ENCODE results near the gene POLE3. TPM values are rescaled to one million over a fixed set of nuclear protein-coding genes. Genes with fewer than 3 reads are reported as not detected.

Gene POLE3
- total and polyA plus RNA-seq, 3 experiments from 2014 or later: 88.2 to 115 (median 88.5) TPM

DNA sequence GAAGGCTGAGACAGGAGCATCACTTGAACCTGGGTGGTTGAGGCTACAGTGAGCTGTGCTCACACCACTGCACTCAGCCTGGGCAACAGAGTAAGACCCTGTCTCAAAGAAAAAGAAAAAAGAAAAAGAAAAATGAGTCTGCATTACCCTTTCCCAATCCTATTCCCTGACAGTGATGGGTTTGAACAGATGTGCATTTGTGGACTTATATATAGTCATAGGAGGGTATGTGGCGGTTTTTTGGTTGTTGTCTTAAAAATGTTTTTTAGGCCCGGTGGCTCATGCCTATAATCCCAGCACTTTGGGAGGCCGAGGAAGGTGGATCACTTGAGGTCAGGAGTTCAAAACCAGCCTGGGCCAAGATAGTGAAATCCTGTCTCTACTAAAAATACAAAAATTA, 47.1 kb downstream of the POLE3 start:
- no peak overlapping the region for H3K27ac ChIP-seq (ENCODE audit: low read depth, low read length)
- peaks cover 0 to 4% of the 10 kb centered on the region in 2 donors for H3K27me3 Mint-ChIP-seq
- H3K36me3 Mint-ChIP-seq: peaks cover 0 to 3% (median 0%) of the 10 kb centered on the region in 3 donors
- no peaks in the 10 kb centered on the region for H3K9me3 Mint-ChIP-seq
- no peak overlapping the region for H3K27ac Mint-ChIP-seq
- H3K27me3 ChIP-seq (ENCODE audit: insufficient read depth, low read length, poor library complexity, severe bottlenecking): no peaks in the 10 kb centered on the region
- ChIA-PET POLR2A (no interaction called here), CTCF (no interaction called here)
- H3K4me1 Mint-ChIP-seq: no peaks in the 10 kb centered on the region
- H3K4me3 ChIP-seq (ENCODE audit: low read length): no peak overlapping the region
- no peaks in the 10 kb centered on the region for H3K9me3 ChIP-seq (ENCODE audit: low read length)
- H3K36me3 ChIP-seq (ENCODE audit: insufficient read depth, low read length): no peaks in the 10 kb centered on the region
- no peaks in the 10 kb centered on the region for H3K4me1 ChIP-seq (ENCODE audit: insufficient read depth, low read length)
- DNase-seq: no peak
- no peak overlapping the region for H3K4me3 Mint-ChIP-seq

DNA sequence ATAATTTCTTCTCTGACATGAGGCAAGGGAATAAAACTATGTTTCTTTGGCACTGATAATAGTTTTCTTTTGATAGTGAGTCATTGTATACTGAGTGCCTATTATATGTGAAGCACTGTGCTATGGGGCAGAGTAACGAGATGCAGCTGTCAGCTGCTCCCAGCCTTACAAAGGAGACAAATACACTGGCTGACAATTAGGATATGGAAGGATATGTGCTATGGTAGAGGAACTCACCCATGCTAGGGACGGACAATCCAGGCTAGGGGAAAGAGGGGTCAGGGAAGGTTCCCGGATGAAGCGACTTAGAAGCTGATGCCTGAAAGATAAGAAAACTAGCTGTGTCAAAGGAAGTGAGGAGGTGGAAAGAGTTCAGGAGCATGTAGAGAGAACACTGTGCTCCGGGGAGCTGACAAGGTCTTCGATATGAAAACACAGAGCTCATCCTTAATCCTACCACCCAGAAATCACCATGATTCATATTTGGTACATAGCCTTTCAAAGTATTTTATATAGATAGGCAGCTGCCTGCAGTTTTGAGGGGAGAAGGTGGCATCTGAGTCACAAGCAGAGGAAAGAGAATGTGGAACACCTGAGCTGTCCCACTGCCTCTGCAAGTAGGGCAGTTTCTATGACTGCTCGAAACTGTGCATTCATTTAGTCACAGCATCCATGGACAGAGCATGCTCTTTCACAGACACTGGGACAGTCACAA, 49.0 kb downstream of the POLE3 start:
- Mint-ChIP-seq H3K4me1 (no peaks in the 10 kb centered on the region), H3K9me3 (no peaks in the 10 kb centered on the region), H3K27me3 (peaks cover 4 to 5% of the 10 kb centered on the region in 2 donors), H3K4me3 (no peak overlapping the region), H3K36me3 (peaks cover 0 to 3% (median 0%) of the 10 kb centered on the region in 3 donors), H3K27ac (peak overlapping the region in 1 of 8 donors; percentile 49)
- no peak overlapping the region for H3K27ac ChIP-seq (ENCODE audit: low read depth, low read length)
- no peak overlapping the region for H3K4me3 ChIP-seq (ENCODE audit: low read length)
- POLR2A ChIA-PET: no interaction called here
- H3K9me3 ChIP-seq (ENCODE audit: low read length): no peaks in the 10 kb centered on the region
- no peak for DNase-seq
- no peaks in the 10 kb centered on the region for H3K36me3 ChIP-seq (ENCODE audit: insufficient read depth, low read length)
- CTCF ChIA-PET: interaction anchor here (0.8 to 1.0 kb wide), 2 partner anchors 11 to 14 kb away, joined by 3 to 4 read pairs; no protein-coding TSS in a partner anchor
- H3K27me3 ChIP-seq (ENCODE audit: insufficient read depth, low read length, poor library complexity, severe bottlenecking): no peaks in the 10 kb centered on the region
- H3K4me1 ChIP-seq (ENCODE audit: insufficient read depth, low read length): no peaks in the 10 kb centered on the region

- POLR2A ChIA-PET: no interaction called here
These were observed 50.1 kb downstream of the POLE3 start for GRCh38 chr9:113360242-113360842.

GRCh38 chr9:113359385-113359784, 51.1 kb downstream of the POLE3 start:
- no peaks in the 10 kb centered on the region for H3K4me1 ChIP-seq (ENCODE audit: insufficient read depth, low read length)
- no peaks in the 10 kb centered on the region for H3K9me3 Mint-ChIP-seq
- no peak overlapping the region for H3K4me3 ChIP-seq (ENCODE audit: low read length)
- H3K27me3 ChIP-seq (ENCODE audit: insufficient read depth, low read length, poor library complexity, severe bottlenecking): no peaks in the 10 kb centered on the region
- no peaks in the 10 kb centered on the region for H3K36me3 ChIP-seq (ENCODE audit: insufficient read depth, low read length)
- ChIA-PET CTCF (interaction anchor here (0.8 kb wide), 1 partner anchor 11 kb away, joined by 3 read pairs; no protein-coding TSS in a partner anchor), POLR2A (no interaction called here)
- H3K27me3 Mint-ChIP-seq: peaks cover 5 to 7% of the 10 kb centered on the region in 2 donors
- peaks cover 0 to 3% (median 0%) of the 10 kb centered on the region in 3 donors for H3K36me3 Mint-ChIP-seq
- no peak overlapping the region for H3K27ac Mint-ChIP-seq
- H3K4me3 Mint-ChIP-seq: no peak overlapping the region
- H3K4me1 Mint-ChIP-seq: no peaks in the 10 kb centered on the region
- H3K9me3 ChIP-seq (ENCODE audit: low read length): no peaks in the 10 kb centered on the region
- no peak overlapping the region for H3K27ac ChIP-seq (ENCODE audit: low read depth, low read length)
- no peak for DNase-seq

More at GRCh38 chr9:113360242-113360842, 50.1 kb downstream of the POLE3 start:
- H3K36me3 Mint-ChIP-seq: peaks cover 0 to 3% (median 0%) of the 10 kb centered on the region in 3 donors
- no peak overlapping the region for H3K27ac Mint-ChIP-seq
- H3K4me3 ChIP-seq (ENCODE audit: low read length): no peak overlapping the region
- H3K27ac ChIP-seq (ENCODE audit: low read depth, low read length): no peak overlapping the region
- H3K4me1 Mint-ChIP-seq: no peaks in the 10 kb centered on the region
- H3K4me1 ChIP-seq (ENCODE audit: insufficient read depth, low read length): no peaks in the 10 kb centered on the region
- no peaks in the 10 kb centered on the region for H3K9me3 ChIP-seq (ENCODE audit: low read length)
- no peak overlapping the region for H3K4me3 Mint-ChIP-seq
- no peak for DNase-seq
- no peaks in the 10 kb centered on the region for H3K27me3 ChIP-seq (ENCODE audit: insufficient read depth, low read length, poor library complexity, severe bottlenecking)
- CTCF ChIA-PET: no interaction called here
- H3K9me3 Mint-ChIP-seq: no peaks in the 10 kb centered on the region
- no peaks in the 10 kb centered on the region for H3K36me3 ChIP-seq (ENCODE audit: insufficient read depth, low read length)
- H3K27me3 Mint-ChIP-seq: peaks cover 5 to 7% of the 10 kb centered on the region in 2 donors

Other genes starting within 250 kb of the POLE3 start
- 10 to 100 TPM; 29.8 to 30.7 TPM for gene FKBP15, start 189.4 kb downstream of the POLE3 start, total RNA-seq
- 17.7 TPM for gene FKBP15, start 189.4 kb downstream of the POLE3 start, polyA plus RNA-seq
- 10 to 100 TPM; 13.7 to 15.1 TPM for gene SLC31A1, start 189.1 kb downstream of the POLE3 start, total RNA-seq
- 3.4 TPM for gene SLC31A1, start 189.1 kb downstream of the POLE3 start, polyA plus RNA-seq
- 10 to 100 TPM; 51.1 to 56.5 TPM for gene CDC26, start 135.1 kb downstream of the POLE3 start, total RNA-seq
- 171 TPM for gene CDC26, start 135.1 kb downstream of the POLE3 start, polyA plus RNA-seq
- gene PRPF4, start 135.0 kb downstream of the POLE3 start, total RNA-seq: 10 to 100 TPM; 69.5 to 71.4 TPM
- gene PRPF4, start 135.0 kb downstream of the POLE3 start, polyA plus RNA-seq: 27.4 TPM
- gene RNF183, start 107.3 kb downstream of the POLE3 start, total RNA-seq: not detected
- not detected for gene RNF183, start 107.3 kb downstream of the POLE3 start, polyA plus RNA-seq
- gene WDR31, start 70.4 kb downstream of the POLE3 start, total RNA-seq: 1 to 10 TPM; 1.3 to 1.9 TPM
- gene WDR31, start 70.4 kb downstream of the POLE3 start, polyA plus RNA-seq: 0.22 TPM
- gene BSPRY, start 61.1 kb downstream of the POLE3 start, total RNA-seq: 1 to 10 TPM; 1.4 to 1.8 TPM
- gene BSPRY, start 61.1 kb downstream of the POLE3 start, polyA plus RNA-seq: 0.55 TPM
- 10 to 100 TPM; 11.9 to 14.3 TPM for gene HDHD3, start 33.7 kb downstream of the POLE3 start, total RNA-seq
- gene HDHD3, start 33.7 kb downstream of the POLE3 start, polyA plus RNA-seq: 39.6 TPM
- gene ALAD, start 9.4 kb downstream of the POLE3 start, total RNA-seq: 10 to 100 TPM; 22.3 to 22.8 TPM
- gene ALAD, start 9.4 kb downstream of the POLE3 start, polyA plus RNA-seq: 22.1 TPM
- gene C9orf43, start 72 bp upstream of the POLE3 start, total RNA-seq: under 1 TPM; 0.84 to 0.90 TPM
- gene C9orf43, start 72 bp upstream of the POLE3 start, polyA plus RNA-seq: 0.83 TPM
- 10 to 100 TPM; 89.2 to 91.2 TPM for gene RGS3, start 53.1 kb upstream of the POLE3 start, total RNA-seq
- 59.8 TPM for gene RGS3, start 53.1 kb upstream of the POLE3 start, polyA plus RNA-seq

Measured in CD8-positive, alpha-beta memory T cell (primary cell).